Adrenal gland (tissue), 12 donors: ENCODE results near the gene SLC15A5. TPM values are rescaled to one million over a fixed set of nuclear protein-coding genes. Genes with fewer than 3 reads are reported as not detected.

ENCODE experiments used
- DNase-seq, 7 donors: peaks; one replicate each; pipeline ENCODE4 v3.0.0-alpha.2; 2019 to 2020
- H3K27ac ChIP-seq, 5 donors: fragments of 200-600 bp; sonication (generic) in 4 of 5; 1 replicate in 3 of 5; 2 replicates in 2 of 5; pipeline versions ENCODE4 v1.5.1 to v1.8.0; 2016 to 2020; ENCODE audit warnings: mild to moderate bottlenecking in 1 of 5
- H3K27me3 ChIP-seq: fragments of 200-600 bp; 2 replicates; pipeline ENCODE4 v1.8.0; 2021
- H3K36me3 ChIP-seq, 2 donors: fragments of 200-600 bp; replicated peaks in 1 of 2; 1 replicate in 1 of 2; 2 replicates in 1 of 2; pipeline versions ENCODE4 v1.5.1 to v1.8.0; 2018 to 2022
- H3K4me1 ChIP-seq, 2 donors: fragments of 200-600 bp; replicated peaks in 1 of 2; 1 replicate in 1 of 2; 2 replicates in 1 of 2; pipeline versions ENCODE4 v1.5.1 to v1.8.0; 2018 to 2021
- H3K4me3 ChIP-seq, 4 donors: fragments of 200-600 bp; sonication (generic) in 3 of 4; one replicate each; pipeline ENCODE4 v1.5.1; 2016 to 2018
- H3K9me3 ChIP-seq, 3 donors: fragments of 200-600 bp; sonication (generic) in 1 of 3; replicated peaks in 1 of 3; 1 replicate in 2 of 3; 2 replicates in 1 of 3; pipeline versions ENCODE4 v1.5.1 to v1.8.0; 2016 to 2021
- POLR2A ChIP-seq, 2 donors: fragments of 450-650 bp; IDR thresholded peaks; one replicate each; pipeline ENCODE4 v1.6.1; 2017; ENCODE audit warnings: antibody characterized with exemption in 2 of 2, mild to moderate bottlenecking in 2 of 2, moderate library complexity in 1 of 2
- WGBS, 4 donors: extraction: QIAGEN DNeasy Blood & Tissue Kit in 2 of 4; methylation state at CpG; one replicate each; pipeline versions ENCODE4 v1.1.5 to v1.1.7; 2013 to 2017; 5-methylcytosine and 5-hydroxymethylcytosine counted together
- intact Hi-C, 2 donors: fragments of 100-400 bp; cut with DNase I; formaldehyde crosslinking; loops; one replicate each; pipeline versions ENCODE4 v1.14.1 to v1.15.0; 2022 to 2023
- polyA plus RNA-seq, 3 donors: library from polyadenylated mRNA; stranded (reverse); fragments of 200-250 nt in 2 of 3; fragments of 350-450 nt in 1 of 3; fragmentation: Illumina TruSeq in 1 of 3; extraction: RNeasy Lipid Tissue Mini Kit (QIAGEN cat#74804) in 1 of 3; gene quantifications; one replicate each; pipeline ENCODE4 v1.2.3, GENCODE V29; 2013 to 2014
- total RNA-seq, 9 donors: library from RNA; depleted of rRNA in 4 of 9; stranded (reverse); fragments of >200 nt in 4 of 9; fragments of 120-200 nt in 1 of 9; fragmentation: NEBNext Ultra II Directional in 1 of 9; extraction: Animal tissue kit (Norgen Biotek cat#: 25700) in 1 of 9; gene quantifications; one replicate each; pipeline versions ENCODE4 v1.1.0 to v1.2.4, GENCODE V29; 2013 to 2023
- TF ChIP-seq, protein P1 (sequence below), 6 experiments: fragments of 450-650 bp in 4 of 6; fragments of 200-600 bp in 2 of 6; sonication (generic) in 1 of 6; IDR thresholded peaks; 1 replicate in 5 of 6; 2 replicates in 1 of 6; pipeline versions ENCODE4 v1.5.1 to v1.8.0; 2016 to 2021; ENCODE audit warnings: antibody characterized with exemption in 6 of 6, mild to moderate bottlenecking in 2 of 6, moderate library complexity in 1 of 6
- donor health status: healthy with polysubstance abuse.
- donor health status: Bipolar disorder and iron deficiency.
- donor health status: DM: yes; HTN: yes; CAD: no.
- donor health status: DM: no; HTN: no; CAD: no.
- donor health status: DM: no; HTN: no; CAD: no.
- donor health status: DM: yes; HTN: yes; CAD: no.

Gene SLC15A5
- total and polyA plus RNA-seq, 12 donors = not detected

DNA sequence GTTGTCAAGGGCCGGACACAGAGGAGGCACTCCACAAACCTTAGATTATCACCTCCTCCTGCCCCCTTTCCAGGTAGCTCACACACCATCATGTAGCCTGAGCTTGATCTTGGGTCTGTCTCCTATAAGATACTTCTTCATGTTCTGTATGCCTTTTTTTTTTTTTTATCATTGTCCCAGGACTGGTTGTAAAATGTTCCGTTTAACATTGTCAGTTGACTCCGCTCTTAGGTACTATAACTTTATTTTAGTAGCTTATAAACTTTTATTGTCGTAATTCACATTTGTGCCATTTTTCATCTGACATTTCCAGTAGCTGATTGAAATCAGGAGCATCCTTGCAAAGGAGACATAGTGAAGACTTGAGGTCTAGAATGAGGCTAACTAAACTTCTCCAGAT, 79.9 kb downstream of the SLC15A5 start:
- Histone ChIP-seq H3K4me1 (no peaks in the 10 kb centered on the region), H3K9me3 (no peaks in the 10 kb centered on the region), H3K27ac (no peak overlapping the region), H3K36me3 (no peaks in the 10 kb centered on the region), H3K4me3 (no peak overlapping the region), H3K27me3 (no peaks in the 10 kb centered on the region)
- intact Hi-C loops = no loop called here
- no peak for DNase-seq
- 24 to 87% (median 68%) methylated on average over 4 of the region's 4 CpGs for WGBS, 4 donors
- no peak for TF ChIP-seq POLR2A (IDR thresholded peaks at IDR 0.05)
- TF ChIP-seq, protein P1, sequence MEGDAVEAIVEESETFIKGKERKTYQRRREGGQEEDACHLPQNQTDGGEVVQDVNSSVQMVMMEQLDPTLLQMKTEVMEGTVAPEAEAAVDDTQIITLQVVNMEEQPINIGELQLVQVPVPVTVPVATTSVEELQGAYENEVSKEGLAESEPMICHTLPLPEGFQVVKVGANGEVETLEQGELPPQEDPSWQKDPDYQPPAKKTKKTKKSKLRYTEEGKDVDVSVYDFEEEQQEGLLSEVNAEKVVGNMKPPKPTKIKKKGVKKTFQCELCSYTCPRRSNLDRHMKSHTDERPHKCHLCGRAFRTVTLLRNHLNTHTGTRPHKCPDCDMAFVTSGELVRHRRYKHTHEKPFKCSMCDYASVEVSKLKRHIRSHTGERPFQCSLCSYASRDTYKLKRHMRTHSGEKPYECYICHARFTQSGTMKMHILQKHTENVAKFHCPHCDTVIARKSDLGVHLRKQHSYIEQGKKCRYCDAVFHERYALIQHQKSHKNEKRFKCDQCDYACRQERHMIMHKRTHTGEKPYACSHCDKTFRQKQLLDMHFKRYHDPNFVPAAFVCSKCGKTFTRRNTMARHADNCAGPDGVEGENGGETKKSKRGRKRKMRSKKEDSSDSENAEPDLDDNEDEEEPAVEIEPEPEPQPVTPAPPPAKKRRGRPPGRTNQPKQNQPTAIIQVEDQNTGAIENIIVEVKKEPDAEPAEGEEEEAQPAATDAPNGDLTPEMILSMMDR (IDR thresholded peaks at IDR 0.05) = no peak

DNA sequence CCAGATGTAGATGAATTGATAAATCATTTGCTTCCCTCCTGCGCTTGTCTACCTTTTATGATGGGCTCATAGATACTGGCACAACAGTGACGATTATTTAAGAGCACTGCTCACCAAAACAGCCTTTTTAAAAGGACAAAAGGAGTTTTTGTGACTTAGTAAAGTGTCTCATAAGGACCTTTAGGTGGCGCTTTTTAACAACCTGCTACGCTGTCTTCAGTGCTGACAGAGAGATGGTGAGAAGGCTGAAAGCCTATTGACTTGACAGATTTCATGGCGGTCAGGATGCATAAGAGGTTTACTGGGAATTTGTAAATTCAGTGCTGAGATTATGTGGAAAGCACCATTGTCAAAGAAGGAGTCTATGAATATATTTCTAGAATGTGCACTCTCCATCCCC, 87.6 kb downstream of the SLC15A5 start:
- 26 to 49% (median 34%) methylated on average over 5 of the region's 5 CpGs for WGBS, 4 donors
- Histone ChIP-seq H3K4me3 (no peak overlapping the region), H3K4me1 (no peaks in the 10 kb centered on the region), H3K36me3 (no peaks in the 10 kb centered on the region), H3K9me3 (no peaks in the 10 kb centered on the region), H3K27me3 (no peaks in the 10 kb centered on the region), H3K27ac (no peak overlapping the region)
- intact Hi-C loops = no loop called here
- TF ChIP-seq, protein P1 (IDR thresholded peaks at IDR 0.05) = peak in 3 of 6 experiments; percentile 30 to 40 (median 30)
- no peak for TF ChIP-seq POLR2A (IDR thresholded peaks at IDR 0.05)
- no peak for DNase-seq

DNA sequence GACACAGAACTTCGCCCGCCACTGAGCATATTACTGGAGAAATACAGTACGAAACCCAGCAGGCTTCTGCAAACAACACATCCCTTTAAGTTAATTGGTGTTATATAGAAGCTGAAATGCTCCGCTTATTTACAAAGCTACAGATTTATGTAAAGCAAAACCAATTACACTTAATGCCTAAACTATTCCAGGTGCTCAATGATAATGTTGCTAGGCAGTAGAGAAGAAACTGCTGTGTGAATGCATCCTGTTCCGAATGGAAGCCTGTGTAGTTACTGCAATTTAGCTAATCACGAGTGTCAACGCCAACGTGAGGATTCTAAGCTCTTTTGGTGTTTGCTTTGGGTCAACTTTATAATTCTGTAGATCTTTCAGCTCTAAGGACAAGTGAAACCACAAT, 89.8 kb downstream of the SLC15A5 start:
- DNase-seq = no peak
- no peak for TF ChIP-seq POLR2A (IDR thresholded peaks at IDR 0.05)
- TF ChIP-seq, protein P1 (IDR thresholded peaks at IDR 0.05) = no peak
- H3K27me3 ChIP-seq = no peaks in the 10 kb centered on the region
- intact Hi-C loops = no loop called here
- no peak overlapping the region for H3K27ac ChIP-seq
- no peaks in the 10 kb centered on the region for H3K36me3 ChIP-seq
- no peaks in the 10 kb centered on the region for H3K9me3 ChIP-seq
- H3K4me1 ChIP-seq = no peaks in the 10 kb centered on the region
- 59 to 77% (median 69%) methylated on average over 8 of the region's 8 CpGs for WGBS, 4 donors
- no peak overlapping the region for H3K4me3 ChIP-seq

DNA sequence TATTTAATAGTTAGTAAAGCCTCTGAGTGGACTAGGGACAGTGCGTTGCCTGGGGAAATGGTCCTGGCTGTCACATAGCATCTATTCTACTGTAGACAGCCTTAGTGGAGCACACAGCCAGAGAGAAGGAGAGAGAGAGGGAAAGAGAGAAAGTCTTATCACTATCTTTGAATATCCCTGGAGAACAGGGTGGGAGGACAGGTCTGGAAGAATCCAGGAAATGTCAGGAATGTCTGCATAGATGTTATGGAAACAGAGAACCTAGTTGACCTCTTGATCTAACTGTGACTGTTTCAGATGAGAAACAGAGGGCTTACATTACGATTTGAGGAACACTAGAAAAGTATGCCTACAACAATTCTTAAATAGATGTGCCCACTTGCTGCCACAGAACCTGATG, 92.8 kb downstream of the SLC15A5 start:
- no peaks in the 10 kb centered on the region for H3K9me3 ChIP-seq
- no peak overlapping the region for H3K4me3 ChIP-seq
- DNase-seq = no peak
- no peaks in the 10 kb centered on the region for H3K27me3 ChIP-seq
- H3K4me1 ChIP-seq = no peaks in the 10 kb centered on the region
- H3K36me3 ChIP-seq = no peaks in the 10 kb centered on the region
- TF ChIP-seq POLR2A (IDR thresholded peaks at IDR 0.05) = no peak
- TF ChIP-seq, protein P1 (IDR thresholded peaks at IDR 0.05) = no peak
- WGBS, 4 donors = 36 to 58% (median 44%) methylated on average over 2 of the region's 2 CpGs
- no peak overlapping the region for H3K27ac ChIP-seq
- intact Hi-C loops = no loop called here
